Measurements from ENCODE around the gene DNAJC13. TPM values are rescaled to one million over a fixed set of nuclear protein-coding genes. Genes with fewer than 3 reads are reported as not detected.

Gene DNAJC13
- polyA plus RNA-seq, 3 donors, result 18.7 to 32.3 (median 20.8) TPM

DNA sequence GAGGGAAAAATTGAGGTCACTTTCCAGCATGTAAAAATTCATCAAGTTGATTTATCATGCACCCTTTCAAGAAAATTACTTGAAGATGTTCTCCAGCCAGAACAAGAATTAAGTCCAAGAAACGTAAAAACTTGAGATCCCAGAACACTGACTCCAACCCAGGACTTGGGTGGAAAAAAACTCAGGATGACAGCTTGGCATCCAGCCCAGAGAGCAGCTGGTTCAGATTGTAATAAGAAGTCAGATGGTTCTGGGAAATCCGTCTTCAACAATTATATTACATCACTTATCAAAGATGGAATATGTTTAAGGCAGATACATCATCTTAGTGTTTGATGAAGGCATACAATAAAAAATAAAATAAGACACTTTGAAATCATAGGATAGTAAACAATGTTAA, 23.0 kb upstream of the DNAJC13 start:
- H3K27ac Mint-ChIP-seq, result no peak overlapping the region

GRCh38 chr3:132395126-132395525, 22.2 kb upstream of the DNAJC13 start:
- Histone ChIP-seq H3K9me3 (replicated peaks in 1 of 2; ENCODE audit: control insufficient read depth in 1 of 2, insufficient read depth in 1 of 2, low read length in 2 of 2) (peaks cover 3 to 10% of the 10 kb centered on the region in 2 donors), H3K27ac (ENCODE audit: low read depth in 1 of 2, low read length in 2 of 2) (no peak overlapping the region), H3K4me1 (ENCODE audit: control insufficient read depth in 1 of 2, insufficient read depth in 2 of 2, low read length in 2 of 2) (no peaks in the 10 kb centered on the region), H2AFZ (ENCODE audit: insufficient read depth, low read depth, low read length, poor library complexity, severe bottlenecking) (no peak overlapping the region), H3K27me3 (ENCODE audit: control insufficient read depth in 2 of 2, insufficient read depth in 2 of 2, low read length in 2 of 2) (no peaks in the 10 kb centered on the region), H3K4me3 (replicated peaks in 1 of 3; ENCODE audit: low read depth in 2 of 3, low read length in 3 of 3) (no peak overlapping the region), H3K9ac (ENCODE audit: insufficient read depth, low read length, poor library complexity, severe bottlenecking) (no peak overlapping the region), H3K4me2 (replicated peaks; ENCODE audit: extremely low read depth, low read length, poor library complexity, severe bottlenecking) (no peak overlapping the region), H4K20me1 (ENCODE audit: insufficient read depth, low read length) (no peaks in the 10 kb centered on the region), H3K36me3 (replicated peaks in 1 of 2; ENCODE audit: control insufficient read depth in 1 of 2, insufficient read depth in 2 of 2, low read length in 2 of 2) (no peaks in the 10 kb centered on the region), H3K79me2 (ENCODE audit: insufficient read depth, low read length) (no peaks in the 10 kb centered on the region)
- H3K27ac Mint-ChIP-seq, result no peak overlapping the region
- WGBS (ENCODE audit: insufficient coverage), result no CpG with 5 or more reads among the region's 1 CpG
- H3K4me3 Mint-ChIP-seq, result no peak overlapping the region
- intact Hi-C loops (cut with micrococcal nuclease), result no loop called here
- H3K9me3 Mint-ChIP-seq, result peaks cover 7 to 13% (median 12%) of the 10 kb centered on the region in 7 donors
- DNase-seq, result no peak
- H3K4me1 Mint-ChIP-seq, result peaks cover 5% of the 10 kb centered on the region
- TF ChIP-seq CTCF (IDR thresholded peaks at IDR 0.05), result no peak
- peaks cover 0 to 6% of the 10 kb centered on the region in 2 donors for H3K36me3 Mint-ChIP-seq
- no peaks in the 10 kb centered on the region for H3K27me3 Mint-ChIP-seq (ENCODE audit: low read depth in 3 of 3)

More for the DNA sequence above, 23.0 kb upstream of the DNAJC13 start:
- Histone ChIP-seq H3K9ac (ENCODE audit: insufficient read depth, low read length, poor library complexity, severe bottlenecking) (no peak overlapping the region), H3K4me2 (replicated peaks; ENCODE audit: extremely low read depth, low read length, poor library complexity, severe bottlenecking) (no peak overlapping the region), H4K20me1 (ENCODE audit: insufficient read depth, low read length) (no peaks in the 10 kb centered on the region), H3K9me3 (replicated peaks in 1 of 2; ENCODE audit: control insufficient read depth in 1 of 2, insufficient read depth in 1 of 2, low read length in 2 of 2) (peaks cover 3 to 10% of the 10 kb centered on the region in 2 donors), H3K27me3 (ENCODE audit: control insufficient read depth in 2 of 2, insufficient read depth in 2 of 2, low read length in 2 of 2) (no peaks in the 10 kb centered on the region), H2AFZ (ENCODE audit: insufficient read depth, low read depth, low read length, poor library complexity, severe bottlenecking) (no peak overlapping the region), H3K4me1 (ENCODE audit: control insufficient read depth in 1 of 2, insufficient read depth in 2 of 2, low read length in 2 of 2) (no peaks in the 10 kb centered on the region), H3K79me2 (ENCODE audit: insufficient read depth, low read length) (no peaks in the 10 kb centered on the region), H3K36me3 (replicated peaks in 1 of 2; ENCODE audit: control insufficient read depth in 1 of 2, insufficient read depth in 2 of 2, low read length in 2 of 2) (no peaks in the 10 kb centered on the region), H3K4me3 (replicated peaks in 1 of 3; ENCODE audit: low read depth in 2 of 3, low read length in 3 of 3) (no peak overlapping the region), H3K27ac (ENCODE audit: low read depth in 1 of 2, low read length in 2 of 2) (no peak overlapping the region)
- Mint-ChIP-seq H3K27me3 (ENCODE audit: low read depth in 3 of 3) (no peaks in the 10 kb centered on the region), H3K9me3 (peaks cover 7 to 13% (median 12%) of the 10 kb centered on the region in 7 donors), H3K4me3 (no peak overlapping the region), H3K4me1 (no peaks in the 10 kb centered on the region), H3K36me3 (peaks cover 0 to 6% of the 10 kb centered on the region in 2 donors)
- intact Hi-C loops (cut with micrococcal nuclease), result no loop called here
- DNase-seq, result no peak
- TF ChIP-seq CTCF (IDR thresholded peaks at IDR 0.05), result no peak
- WGBS (ENCODE audit: insufficient coverage), result no CpG with 5 or more reads among the region's 2 CpGs
